GM18505 (cell line): ENCODE measurements around the gene TFPT.
A peak's percentile ranks its signal among the peaks of the same experiment; 100 is the strongest.
"Not testable (repeated sequence)": the region's sequence is repeated elsewhere in the genome, so short reads cannot be mapped to it uniquely, and the experiment has no call there.

Source experiments
- ATAC-seq: cut with Tn5 transposase; IDR thresholded peaks from one replicate; pipeline ENCODE4 v1.9.1; 2021; ENCODE audit not compliant: unreplicated experiment
- POLR2A ChIP-seq: IDR thresholded peaks from 4 replicates; pipeline ENCODE4 v1.6.1; 2011; ENCODE audit warnings: borderline replicate concordance; ENCODE audit not compliant: insufficient read depth, insufficient read length; ENCODE audit errors: extremely low read depth

Gene TFPT

GRCh38 chr19:54125713-54126112, 10.3 kb upstream of the TFPT start:
- no peak for ATAC-seq
- no peak for TF ChIP-seq POLR2A

DNA sequence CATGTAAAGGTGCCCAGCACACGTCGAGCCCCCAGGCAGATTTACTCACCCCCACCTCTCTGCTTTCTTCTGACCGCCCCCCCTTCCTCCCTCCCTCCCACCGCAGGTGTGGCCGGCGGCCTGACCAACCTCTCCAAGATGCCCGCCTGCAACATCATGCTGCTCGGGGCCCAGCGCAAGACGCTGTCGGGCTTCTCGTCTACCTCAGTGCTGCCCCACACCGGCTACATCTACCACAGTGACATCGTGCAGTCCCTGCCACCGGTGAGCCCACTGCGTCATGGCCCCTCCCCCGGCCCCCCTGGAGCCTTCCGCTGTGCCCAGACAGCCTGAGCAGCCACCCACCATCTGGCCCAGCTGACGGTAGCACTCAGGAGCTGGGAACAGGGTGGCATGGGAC, 8.9 kb upstream of the TFPT start:
- TF ChIP-seq POLR2A = no peak
- ATAC-seq = no peak

DNA sequence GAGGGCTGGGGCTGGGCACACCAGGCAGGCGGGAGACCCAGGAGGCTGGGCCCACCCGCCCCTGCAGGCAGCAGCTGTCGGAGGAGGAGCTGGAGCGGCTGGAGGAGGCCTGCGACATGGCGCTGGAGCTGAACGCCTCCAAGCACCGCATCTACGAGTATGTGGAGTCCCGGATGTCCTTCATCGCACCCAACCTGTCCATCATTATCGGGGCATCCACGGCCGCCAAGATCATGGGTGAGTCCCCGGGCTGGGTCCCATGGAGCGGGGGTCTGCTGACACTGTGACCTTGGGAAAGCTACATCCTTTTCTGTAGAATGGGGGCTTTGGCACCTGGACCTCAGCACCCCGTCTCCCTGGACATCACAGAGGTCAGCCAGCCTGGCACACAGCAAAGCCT, 8.2 kb upstream of the TFPT start:
- no peak for ATAC-seq
- TF ChIP-seq POLR2A = no peak

- no peak for ATAC-seq
- no peak for TF ChIP-seq POLR2A
Observed at GRCh38 chr19:54121259-54121658, 5.8 kb upstream of the TFPT start.

DNA sequence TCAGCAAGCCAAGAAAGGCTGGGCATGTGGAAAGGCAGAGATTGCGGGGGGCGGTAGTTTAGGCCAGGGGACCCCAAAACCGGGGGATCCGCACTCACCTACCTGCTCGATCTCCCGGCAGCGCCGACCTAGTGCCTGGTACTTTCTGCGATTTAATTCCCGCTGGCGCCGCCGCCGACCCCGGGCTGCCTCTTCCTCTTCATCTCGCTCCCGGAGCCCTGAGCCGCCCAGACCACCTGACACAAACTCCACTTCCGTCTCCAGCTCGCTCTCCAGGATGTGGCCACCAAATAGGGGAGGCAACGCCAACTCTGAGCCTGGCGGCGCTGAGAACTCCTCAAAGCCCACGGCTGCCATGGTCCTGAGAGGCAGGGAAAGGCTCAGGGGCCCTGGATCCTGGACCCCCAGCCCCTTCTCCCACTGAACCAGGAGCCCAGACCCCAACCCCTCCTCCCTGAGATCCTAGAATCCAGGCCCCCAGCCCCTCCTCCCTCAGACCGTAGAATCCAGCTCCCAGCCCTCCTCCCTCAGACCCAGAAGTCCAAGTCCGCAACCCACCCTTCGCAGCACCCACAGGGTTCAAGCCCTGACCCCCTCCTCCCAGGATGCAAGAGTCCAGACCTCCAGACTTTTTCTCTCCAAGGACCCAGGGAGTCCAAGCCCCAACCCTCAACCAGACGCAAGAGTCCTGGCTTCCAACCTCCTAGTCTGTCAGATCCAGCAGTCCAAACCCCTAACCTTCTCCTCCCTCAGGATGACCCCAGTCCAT, 933 bp downstream of the TFPT start:
- no peak for ATAC-seq
- TF ChIP-seq POLR2A = peak; percentile 54

GRCh38 chr19:54109651-54110050, 5.8 kb downstream of the TFPT start:
- ATAC-seq = no peak
- TF ChIP-seq POLR2A = no peak

- TF ChIP-seq POLR2A = no peak
- no peak for ATAC-seq
Observed at GRCh38 chr19:54108496-54108895, 7.0 kb downstream of the TFPT start.

DNA sequence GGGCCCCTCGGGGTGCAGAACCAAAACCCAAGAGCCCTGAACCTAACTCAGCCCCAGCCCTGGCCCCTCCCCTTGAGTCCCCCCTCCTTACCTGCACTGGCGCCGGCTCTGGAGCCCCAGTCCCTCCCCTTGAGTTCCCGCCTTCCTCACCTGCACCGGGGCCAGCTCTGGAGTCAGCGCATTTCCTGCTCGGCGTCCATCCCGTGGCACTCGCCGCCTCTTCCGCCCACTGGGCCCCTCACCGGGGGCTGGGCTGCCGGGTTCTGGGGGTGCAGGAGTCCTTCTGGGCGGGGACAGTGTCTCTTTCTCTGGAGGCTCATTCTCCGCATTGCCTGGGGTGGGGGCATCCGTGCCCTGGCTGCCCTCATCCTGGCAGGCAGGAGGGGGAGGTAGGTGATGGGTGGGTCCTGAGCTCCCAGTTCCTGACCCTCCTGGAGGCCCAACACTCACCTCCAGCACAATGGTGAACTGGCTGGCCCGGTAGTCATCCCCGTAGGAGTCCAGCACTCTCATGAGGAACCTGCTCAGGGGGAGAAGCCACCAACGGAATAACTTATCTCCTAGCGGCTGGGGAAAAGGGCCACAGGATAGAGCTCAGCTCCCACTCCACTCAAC, 7.5 kb downstream of the TFPT start:
- ATAC-seq = no peak

DNA sequence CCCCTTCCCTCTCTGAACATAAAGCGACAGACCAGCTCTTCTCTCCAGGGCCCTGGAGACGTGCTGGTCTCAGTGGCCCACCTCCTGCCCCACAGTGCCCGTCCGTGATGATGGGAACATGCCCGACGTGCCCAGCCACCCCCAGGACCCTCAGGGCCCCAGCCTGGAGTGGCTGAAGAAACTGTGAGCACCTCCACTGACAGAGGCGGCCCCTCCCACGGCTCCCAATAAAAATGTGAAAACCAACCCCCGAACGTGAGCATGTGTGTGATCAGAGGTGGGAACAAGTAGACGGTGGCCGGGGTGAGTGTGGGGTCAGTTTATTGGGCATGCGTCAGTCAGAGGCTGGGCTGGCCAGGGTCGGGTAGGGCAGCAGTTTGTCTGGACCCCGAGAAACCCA, 8.7 kb downstream of the TFPT start:
- no peak for ATAC-seq
- no peak for TF ChIP-seq POLR2A

More for the DNA sequence above, 7.5 kb downstream of the TFPT start:
- no peak for TF ChIP-seq POLR2A

DNA sequence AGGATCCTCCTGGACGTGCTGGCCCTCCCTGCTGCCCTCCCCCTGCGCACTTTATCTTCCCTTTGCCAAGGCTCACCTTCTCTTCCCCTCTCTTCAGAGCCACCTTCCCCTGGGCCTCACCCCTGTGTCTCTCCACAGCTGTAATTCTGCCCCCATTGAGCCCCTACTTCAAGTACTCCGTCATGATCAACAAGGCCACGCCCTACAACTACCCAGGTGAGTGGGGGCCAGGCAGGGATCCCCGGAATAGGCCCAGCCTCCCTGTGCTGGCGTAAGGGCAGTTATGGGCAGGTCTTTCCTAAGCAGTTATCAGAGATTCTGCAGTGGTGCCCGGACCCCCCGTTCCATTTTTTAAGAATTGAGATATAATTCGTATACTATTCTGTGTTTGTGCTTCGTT, 9.7 kb downstream of the TFPT start:
- no peak for TF ChIP-seq POLR2A
- no peak for ATAC-seq

- no peak for ATAC-seq
- no peak for TF ChIP-seq POLR2A
Observed at GRCh38 chr19:54104998-54105715, 10.3 kb downstream of the TFPT start.

GRCh38 chr19:54102421-54103169, 12.9 kb downstream of the TFPT start, which contains the start of gene NDUFA3:
TSS of gene NDUFA3 (plus strand) at chr19:54102855. CDS start at chr19:54102879, 24 bp downstream.
- peak; percentile 93 for ATAC-seq
- TF ChIP-seq POLR2A = peak; percentile 91

DNA sequence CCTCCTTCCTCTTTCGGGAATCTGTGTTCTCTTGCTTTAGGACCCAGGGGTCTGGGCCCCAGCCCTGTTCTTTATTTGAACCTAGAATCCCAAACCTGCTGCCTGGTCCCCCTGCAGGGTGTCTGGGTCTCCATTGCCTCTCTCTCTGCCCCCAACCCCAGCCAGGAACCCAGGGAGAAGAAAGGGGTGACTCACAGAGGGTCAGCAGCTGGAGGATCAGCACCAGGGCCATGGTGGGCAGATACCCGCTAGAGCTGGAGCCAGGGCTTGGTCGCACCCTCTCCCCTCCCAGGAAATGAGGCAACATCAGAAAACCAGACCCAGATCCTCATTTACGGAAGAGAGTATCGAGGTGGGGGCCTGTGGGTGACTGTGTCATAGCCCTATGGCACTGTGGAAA, 14.9 kb downstream of the TFPT start, which contains the start of gene OSCAR:
Gene OSCAR (minus strand): TSS at position 243 of the 400 bp plus-strand sequence. CDS start 11 bp downstream, at position 232.
- ATAC-seq = no peak
- TF ChIP-seq POLR2A = no peak

GRCh38 chr19:54099903-54100255, 15.6 kb downstream of the TFPT start:
- not testable (repeated sequence) for ATAC-seq
